ENCODE data around the gene MBD6.

DNA sequence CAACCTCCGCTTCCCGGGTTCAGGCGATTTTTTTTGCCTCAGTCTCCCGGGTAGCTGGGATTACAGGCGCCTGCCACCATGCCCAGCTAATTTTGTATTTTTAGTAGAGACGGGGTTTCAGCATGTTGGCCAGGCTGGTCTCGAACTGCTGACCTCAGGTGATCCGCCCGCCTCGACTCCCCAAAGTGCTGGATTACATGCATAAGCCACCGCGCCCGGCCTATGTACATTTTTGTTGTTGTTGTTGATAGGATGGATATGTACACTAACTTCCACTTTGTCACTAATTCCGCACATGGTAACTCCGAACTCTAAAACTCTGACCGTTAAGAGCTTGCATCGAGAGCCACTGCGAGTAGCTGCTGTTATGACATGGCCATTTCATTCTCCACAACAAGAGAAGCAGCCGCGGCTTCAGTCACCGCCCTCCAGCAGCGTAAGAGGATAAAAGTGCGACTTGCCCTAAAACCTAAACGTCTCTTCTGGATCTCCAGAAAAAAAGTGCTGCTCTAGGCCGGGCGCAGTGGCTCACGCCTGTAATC lies 35.5 kb upstream of the MBD6 start:
- TF ChIP-seq, protein P1, sequence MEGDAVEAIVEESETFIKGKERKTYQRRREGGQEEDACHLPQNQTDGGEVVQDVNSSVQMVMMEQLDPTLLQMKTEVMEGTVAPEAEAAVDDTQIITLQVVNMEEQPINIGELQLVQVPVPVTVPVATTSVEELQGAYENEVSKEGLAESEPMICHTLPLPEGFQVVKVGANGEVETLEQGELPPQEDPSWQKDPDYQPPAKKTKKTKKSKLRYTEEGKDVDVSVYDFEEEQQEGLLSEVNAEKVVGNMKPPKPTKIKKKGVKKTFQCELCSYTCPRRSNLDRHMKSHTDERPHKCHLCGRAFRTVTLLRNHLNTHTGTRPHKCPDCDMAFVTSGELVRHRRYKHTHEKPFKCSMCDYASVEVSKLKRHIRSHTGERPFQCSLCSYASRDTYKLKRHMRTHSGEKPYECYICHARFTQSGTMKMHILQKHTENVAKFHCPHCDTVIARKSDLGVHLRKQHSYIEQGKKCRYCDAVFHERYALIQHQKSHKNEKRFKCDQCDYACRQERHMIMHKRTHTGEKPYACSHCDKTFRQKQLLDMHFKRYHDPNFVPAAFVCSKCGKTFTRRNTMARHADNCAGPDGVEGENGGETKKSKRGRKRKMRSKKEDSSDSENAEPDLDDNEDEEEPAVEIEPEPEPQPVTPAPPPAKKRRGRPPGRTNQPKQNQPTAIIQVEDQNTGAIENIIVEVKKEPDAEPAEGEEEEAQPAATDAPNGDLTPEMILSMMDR (conservative IDR thresholded peaks at IDR 0.05): no peak
- TF ChIP-seq EZH2 (IDR thresholded peaks at IDR 0.05; ENCODE audit: low read depth): no peak
